Mucosa of rectum (tissue), 2 donors: ENCODE results near the gene SYCP1.

Experiments used
- H3K27ac ChIP-seq, 2 donors: one replicate each; pipeline ENCODE4 v1.7.0; 2013; ENCODE audit warnings: inconsistent platforms in 2 of 2, low read depth in 2 of 2, low read length in 2 of 2
- H3K27me3 ChIP-seq, 2 donors: one replicate each; pipeline ENCODE4 v1.7.0; 2013; ENCODE audit warnings: low read length in 2 of 2; ENCODE audit not compliant: control insufficient read depth in 2 of 2, insufficient read depth in 2 of 2
- H3K36me3 ChIP-seq, 2 donors: one replicate each; pipeline ENCODE4 v1.7.0; 2013; ENCODE audit warnings: low read length in 2 of 2; ENCODE audit not compliant: control insufficient read depth in 2 of 2, insufficient read depth in 2 of 2
- H3K4me1 ChIP-seq, 2 donors: one replicate each; pipeline ENCODE4 v1.7.0; 2013; ENCODE audit warnings: low read length in 2 of 2, mild to moderate bottlenecking in 1 of 2; ENCODE audit not compliant: control insufficient read depth in 2 of 2, insufficient read depth in 2 of 2
- H3K4me3 ChIP-seq, 2 donors: one replicate each; pipeline ENCODE4 v1.7.0; 2013; ENCODE audit warnings: low read length in 2 of 2
- H3K9ac ChIP-seq, 2 donors: one replicate each; pipeline ENCODE4 v1.7.0; 2013; ENCODE audit warnings: low read length in 2 of 2, low read depth in 1 of 2, mild to moderate bottlenecking in 1 of 2
- H3K9me3 ChIP-seq, 2 donors: one replicate each; pipeline ENCODE4 v1.7.0; 2013; ENCODE audit warnings: low read length in 2 of 2; ENCODE audit not compliant: control insufficient read depth in 2 of 2
- donor health status: healthy.
- donor health status: Normal muscosa, but diverticular disease.

The SYCP1 gene

GRCh38 chr1:114956570-114956969 is 101.9 kb downstream of the SYCP1 start:
- Histone ChIP-seq H3K27me3 (no peaks in the 10 kb centered on the region), H3K4me1 (no peaks in the 10 kb centered on the region), H3K4me3 (no peak overlapping the region), H3K9ac (no peak overlapping the region), H3K27ac (no peak overlapping the region), H3K36me3 (no peaks in the 10 kb centered on the region), H3K9me3 (no peaks in the 10 kb centered on the region)

DNA sequence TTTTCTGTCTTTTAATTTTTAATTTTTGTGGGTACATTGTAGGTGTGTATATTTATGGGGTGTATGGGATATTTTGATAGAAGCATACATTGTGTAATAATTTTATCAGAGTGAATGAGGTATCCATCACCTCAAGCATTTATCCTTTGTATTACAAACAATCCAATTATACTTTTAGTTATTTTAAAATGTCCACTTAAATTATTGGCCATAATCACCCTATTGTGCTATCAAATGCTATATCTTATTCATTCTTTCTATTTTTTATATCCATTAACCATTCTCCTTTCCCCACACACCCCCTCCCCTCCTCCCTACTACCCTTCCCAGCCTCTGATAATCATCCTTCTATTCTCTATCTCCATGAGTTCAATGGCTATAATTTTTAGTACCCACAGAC is 104.8 kb downstream of the SYCP1 start:
- no peaks in the 10 kb centered on the region for H3K36me3 ChIP-seq
- H3K4me3 ChIP-seq, result no peak overlapping the region
- no peak overlapping the region for H3K9ac ChIP-seq
- H3K9me3 ChIP-seq, result no peaks in the 10 kb centered on the region
- no peak overlapping the region for H3K27ac ChIP-seq
- H3K4me1 ChIP-seq, result no peaks in the 10 kb centered on the region
- H3K27me3 ChIP-seq, result no peaks in the 10 kb centered on the region

- H3K4me3 ChIP-seq, result no peak overlapping the region
- no peaks in the 10 kb centered on the region for H3K27me3 ChIP-seq
- H3K27ac ChIP-seq, result no peak overlapping the region
These were observed 122.2 kb downstream of the SYCP1 start for GRCh38 chr1:114976891-114977290.

GRCh38 chr1:114979278-114979891 is 124.7 kb downstream of the SYCP1 start:
- Histone ChIP-seq H3K9ac (no peak overlapping the region), H3K9me3 (peaks cover 0 to 8% of the 10 kb centered on the region in 2 donors), H3K27me3 (no peaks in the 10 kb centered on the region), H3K4me3 (no peak overlapping the region), H3K36me3 (no peaks in the 10 kb centered on the region), H3K27ac (no peak overlapping the region), H3K4me1 (no peaks in the 10 kb centered on the region)

More at GRCh38 chr1:114976891-114977290, 122.2 kb downstream of the SYCP1 start:
- no peaks in the 10 kb centered on the region for H3K4me1 ChIP-seq
- no peak overlapping the region for H3K9ac ChIP-seq
- no peaks in the 10 kb centered on the region for H3K36me3 ChIP-seq
- peaks cover 0 to 4% of the 10 kb centered on the region in 2 donors for H3K9me3 ChIP-seq

DNA sequence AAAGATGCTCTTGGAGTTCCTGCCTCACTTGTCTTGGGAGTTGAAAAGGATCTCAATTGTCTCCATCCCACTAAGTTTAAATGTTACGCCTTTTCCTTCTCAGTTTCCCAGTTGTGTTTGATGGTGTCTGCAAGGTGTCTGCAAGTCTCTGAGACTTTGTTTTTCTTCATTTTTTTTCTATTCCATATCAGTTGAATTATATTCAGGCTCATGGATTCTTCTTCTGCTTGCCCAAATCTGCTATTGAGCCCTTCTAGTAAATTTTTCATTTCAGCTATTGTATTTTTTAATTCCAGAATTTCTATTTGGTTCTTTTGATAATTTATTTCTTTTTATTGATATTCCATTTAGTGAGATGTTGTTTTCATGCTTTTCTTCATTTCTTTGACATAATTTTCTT is 127.6 kb downstream of the SYCP1 start:
- H3K27me3 ChIP-seq, result no peaks in the 10 kb centered on the region
- H3K36me3 ChIP-seq, result no peaks in the 10 kb centered on the region
- H3K9me3 ChIP-seq, result peaks cover 0 to 8% of the 10 kb centered on the region in 2 donors
- H3K4me3 ChIP-seq, result no peak overlapping the region
- no peak overlapping the region for H3K27ac ChIP-seq
- H3K9ac ChIP-seq, result no peak overlapping the region
- H3K4me1 ChIP-seq, result no peaks in the 10 kb centered on the region

GRCh38 chr1:114986286-114986685 is 131.6 kb downstream of the SYCP1 start:
- Histone ChIP-seq H3K9me3 (peaks cover 0 to 8% of the 10 kb centered on the region in 2 donors), H3K9ac (no peak overlapping the region), H3K27me3 (no peaks in the 10 kb centered on the region), H3K4me3 (no peak overlapping the region), H3K4me1 (no peaks in the 10 kb centered on the region), H3K36me3 (no peaks in the 10 kb centered on the region), H3K27ac (no peak overlapping the region)

- Histone ChIP-seq H3K27ac (no peak overlapping the region), H3K9ac (no peak overlapping the region), H3K4me3 (no peak overlapping the region), H3K36me3 (no peaks in the 10 kb centered on the region), H3K27me3 (no peaks in the 10 kb centered on the region), H3K4me1 (no peaks in the 10 kb centered on the region), H3K9me3 (no peaks in the 10 kb centered on the region)
These were observed 133.4 kb downstream of the SYCP1 start for GRCh38 chr1:114988095-114988494.

- Histone ChIP-seq H3K4me3 (no peak overlapping the region), H3K9me3 (no peaks in the 10 kb centered on the region), H3K9ac (no peak overlapping the region), H3K27ac (no peak overlapping the region), H3K36me3 (no peaks in the 10 kb centered on the region), H3K4me1 (no peaks in the 10 kb centered on the region), H3K27me3 (peaks cover 0 to 3% of the 10 kb centered on the region in 2 donors)
These were observed 143.0 kb downstream of the SYCP1 start for GRCh38 chr1:114997510-114998289.

DNA sequence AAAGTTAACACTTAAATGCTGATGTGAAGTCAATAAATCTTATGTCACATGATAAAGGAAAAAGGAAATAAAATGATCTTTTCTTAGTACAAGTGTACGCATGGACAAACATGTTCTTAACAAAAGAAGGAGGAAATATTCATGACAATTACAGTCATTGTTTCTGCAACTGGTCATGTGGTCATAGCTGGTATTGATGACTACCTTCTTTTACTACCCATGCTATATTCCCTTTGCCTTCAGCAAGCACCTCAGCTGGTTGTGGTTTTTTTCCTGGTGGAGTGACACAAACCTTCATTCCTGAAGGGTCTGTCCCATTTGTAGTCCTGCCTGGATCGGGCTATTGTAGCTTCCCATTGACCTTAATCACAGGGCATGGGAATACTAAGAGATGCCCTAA is 151.5 kb downstream of the SYCP1 start:
- H3K27me3 ChIP-seq, result peaks cover 0 to 3% of the 10 kb centered on the region in 2 donors
- no peaks in the 10 kb centered on the region for H3K9me3 ChIP-seq
- no peaks in the 10 kb centered on the region for H3K36me3 ChIP-seq
- no peak overlapping the region for H3K4me3 ChIP-seq
- no peaks in the 10 kb centered on the region for H3K4me1 ChIP-seq
- no peak overlapping the region for H3K9ac ChIP-seq
- H3K27ac ChIP-seq, result no peak overlapping the region

DNA sequence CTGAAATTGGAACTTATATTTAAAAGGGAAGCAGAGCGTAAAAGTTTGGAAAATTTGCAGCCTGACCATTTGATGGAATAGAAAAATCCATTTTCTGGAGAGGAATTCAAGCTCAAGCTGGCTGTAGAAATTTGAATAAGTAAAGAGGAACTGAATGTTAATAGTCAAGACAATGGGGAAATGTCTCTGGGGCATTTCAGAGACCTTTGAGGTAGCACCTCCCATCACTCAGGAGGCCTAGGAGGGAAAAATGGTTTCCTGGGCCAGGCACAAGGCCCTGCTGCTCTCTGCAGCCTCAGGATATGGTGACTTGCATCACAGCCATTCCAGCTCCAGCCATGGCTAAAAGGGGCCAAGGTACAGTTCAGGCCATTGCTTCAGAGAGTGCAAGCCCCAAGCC is 157.3 kb downstream of the SYCP1 start:
- Histone ChIP-seq H3K9ac (no peak overlapping the region), H3K27ac (no peak overlapping the region), H3K4me1 (no peaks in the 10 kb centered on the region), H3K36me3 (no peaks in the 10 kb centered on the region), H3K9me3 (no peaks in the 10 kb centered on the region), H3K4me3 (no peak overlapping the region), H3K27me3 (no peaks in the 10 kb centered on the region)
